ENCODE measurements around the gene SLC35B2. TPM values are rescaled to one million over a fixed set of nuclear protein-coding genes. Genes with fewer than 3 reads are reported as not detected.

SLC35B2 gene
- 10 to 100 TPM; 48.5 to 79.8 (median 61.0) TPM for total RNA-seq
- polyA plus RNA-seq, result 10 to 100 TPM; 12.7 to 37.5 (median 19.3) TPM
- long read RNA-seq, donor 1, transcript SLC35B2-202 (4 exons, 2,043 nt), result major isoform, 21 of 22 reads
- long read RNA-seq, donor 1, partial matches to known transcripts, result 0 of 22 reads
- long read RNA-seq, donor 1, other reads (novel, unspliced or antisense), result 0 of 22 reads
- long read RNA-seq, donor 2, transcript SLC35B2-202 (4 exons, 2,043 nt), result major isoform, 17 of 17 reads
- long read RNA-seq, donor 2, partial matches to known transcripts, result 0 of 17 reads
- long read RNA-seq, donor 2, other reads (novel, unspliced or antisense), result 0 of 17 reads
- long read RNA-seq, donor 3, transcript SLC35B2-202 (4 exons, 2,043 nt), result major isoform, 18 of 18 reads
- long read RNA-seq, donor 3, partial matches to known transcripts, result 0 of 18 reads
- long read RNA-seq, donor 3, other reads (novel, unspliced or antisense), result 0 of 18 reads
- long read RNA-seq, donor 4, transcript SLC35B2-202 (4 exons, 2,043 nt), result major isoform, 53 of 57 reads
- long read RNA-seq, donor 4, partial matches to known transcripts, result 0 of 57 reads
- long read RNA-seq, donor 4, other reads (novel, unspliced or antisense), result 1 of 57 reads
- long read RNA-seq, donor 5, transcript SLC35B2-202 (4 exons, 2,043 nt), result major isoform, 253 of 277 reads
- long read RNA-seq, donor 5, partial matches to known transcripts, result 6 of 277 reads
- long read RNA-seq, donor 5, other reads (novel, unspliced or antisense), result 12 of 277 reads
- long read RNA-seq, donor 6, transcript SLC35B2-202 (4 exons, 2,043 nt), result major isoform, 25 of 30 reads
- long read RNA-seq, donor 6, partial matches to known transcripts, result 0 of 30 reads
- long read RNA-seq, donor 6, other reads (novel, unspliced or antisense), result 3 of 30 reads
- long read RNA-seq, donor 7, transcript SLC35B2-202 (4 exons, 2,043 nt), result major isoform, 8 of 9 reads
- long read RNA-seq, donor 7, partial matches to known transcripts, result 0 of 9 reads
- long read RNA-seq, donor 7, other reads (novel, unspliced or antisense), result 0 of 9 reads
- long read RNA-seq, donor 8, transcript SLC35B2-202 (4 exons, 2,043 nt), result major isoform, 31 of 34 reads
- long read RNA-seq, donor 8, partial matches to known transcripts, result 0 of 34 reads
- long read RNA-seq, donor 8, other reads (novel, unspliced or antisense), result 0 of 34 reads
- long read RNA-seq, donor 9, transcript SLC35B2-202 (4 exons, 2,043 nt), result major isoform, 15 of 16 reads
- long read RNA-seq, donor 9, partial matches to known transcripts, result 0 of 16 reads
- long read RNA-seq, donor 9, other reads (novel, unspliced or antisense), result 0 of 16 reads
- long read RNA-seq, donor 10, transcript SLC35B2-202 (4 exons, 2,043 nt), result major isoform, 8 of 8 reads
- long read RNA-seq, donor 10, partial matches to known transcripts, result 0 of 8 reads
- long read RNA-seq, donor 10, other reads (novel, unspliced or antisense), result 0 of 8 reads

- Histone ChIP-seq H3K36me3 (replicated peaks in 1 of 2) (peaks cover 0 to 40% of the 10 kb centered on the region in 2 donors), H3K4me1 (replicated peaks in 1 of 2) (peaks cover 13 to 22% of the 10 kb centered on the region in 2 donors), H3K4me3 (peak within 1 kb of the TSS; percentile 66 to 100 (median 89)), H3K27ac (peak within 1 kb of the TSS; percentile 34 to 98 (median 85)), H3K9me3 (replicated peaks in 1 of 3) (no peaks in the 10 kb centered on the region), H3K27me3 (no peaks in the 10 kb centered on the region)
- DNase-seq, result peak; percentile 72 to 84 (median 75)
- WGBS, 4 donors, result 0 to 1% (median 0%) methylated on average over 5 to 80 of the region's 80 CpGs; no CpG with 5 or more reads in 1 of the 4 donors
- peak in 3 of 6 experiments; percentile 83 to 87 (median 86) for TF ChIP-seq CTCF (IDR thresholded peaks at IDR 0.05)
- TF ChIP-seq POLR2A (IDR thresholded peaks at IDR 0.05), result peak; percentile 59 to 76
- intact Hi-C loops (cut with DNase I), result no loop called here
Observed at GRCh38 chr6:44257025-44257752, at the start of gene SLC35B2. Gene SLC35B2, minus strand, starts transcription at chr6:44257528. Its CDS starts 118 bp downstream, at chr6:44257410.

DNA sequence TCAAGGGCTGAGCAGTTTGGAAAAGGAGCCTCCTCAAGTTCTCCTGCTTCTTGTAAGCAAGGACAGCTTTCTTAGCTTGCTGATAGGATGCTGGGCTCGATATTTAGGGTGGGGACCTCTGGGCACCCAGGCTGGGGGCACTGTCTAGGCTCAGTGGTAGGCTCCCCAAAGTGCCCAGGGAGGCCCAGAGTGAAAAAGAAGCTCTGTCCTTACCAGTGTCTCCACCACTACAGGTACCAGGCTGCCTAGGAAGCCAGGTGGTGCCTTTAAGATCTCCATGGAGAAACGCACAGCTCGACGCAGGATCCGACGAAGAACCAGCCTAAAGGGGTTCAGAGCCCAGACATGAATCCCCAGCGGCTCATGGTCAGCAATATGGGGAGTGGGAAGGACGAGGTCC is 49.4 kb upstream of the SLC35B2 start:
- Histone ChIP-seq H3K36me3 (replicated peaks in 1 of 2) (peaks cover 0 to 95% of the 10 kb centered on the region in 2 donors), H3K4me3 (no peak overlapping the region), H3K27ac (no peak overlapping the region), H3K9me3 (replicated peaks in 1 of 3) (no peaks in the 10 kb centered on the region), H3K4me1 (replicated peaks in 1 of 2) (peaks cover 0 to 5% of the 10 kb centered on the region in 2 donors), H3K27me3 (no peaks in the 10 kb centered on the region)
- WGBS, 4 donors, result 83 to 92% (median 90%) methylated on average over 7 to 8 of the region's 8 CpGs
- TF ChIP-seq POLR2A (IDR thresholded peaks at IDR 0.05), result no peak
- no peak for TF ChIP-seq CTCF (IDR thresholded peaks at IDR 0.05)
- DNase-seq, result no peak
- intact Hi-C loops (cut with DNase I), result no loop called here

GRCh38 chr6:44305200-44305725 is 47.9 kb upstream of the SLC35B2 start:
- H3K36me3 ChIP-seq (replicated peaks in 1 of 2), result peaks cover 0 to 82% of the 10 kb centered on the region in 2 donors
- DNase-seq, result no peak
- 84 to 89% (median 86%) methylated on average over 5 of the region's 5 CpGs for WGBS, 4 donors
- H3K9me3 ChIP-seq (replicated peaks in 1 of 3), result no peaks in the 10 kb centered on the region
- peaks cover 0 to 5% of the 10 kb centered on the region in 2 donors for H3K4me1 ChIP-seq (replicated peaks in 1 of 2)
- TF ChIP-seq POLR2A (IDR thresholded peaks at IDR 0.05) (no peak), CTCF (IDR thresholded peaks at IDR 0.05) (no peak)
- no peak overlapping the region for H3K4me3 ChIP-seq
- H3K27me3 ChIP-seq, result no peaks in the 10 kb centered on the region
- H3K27ac ChIP-seq, result no peak overlapping the region
- intact Hi-C loops (cut with DNase I), result no loop called here
